ENCODE measurements around the gene CCDC54.

CCDC54 gene

DNA sequence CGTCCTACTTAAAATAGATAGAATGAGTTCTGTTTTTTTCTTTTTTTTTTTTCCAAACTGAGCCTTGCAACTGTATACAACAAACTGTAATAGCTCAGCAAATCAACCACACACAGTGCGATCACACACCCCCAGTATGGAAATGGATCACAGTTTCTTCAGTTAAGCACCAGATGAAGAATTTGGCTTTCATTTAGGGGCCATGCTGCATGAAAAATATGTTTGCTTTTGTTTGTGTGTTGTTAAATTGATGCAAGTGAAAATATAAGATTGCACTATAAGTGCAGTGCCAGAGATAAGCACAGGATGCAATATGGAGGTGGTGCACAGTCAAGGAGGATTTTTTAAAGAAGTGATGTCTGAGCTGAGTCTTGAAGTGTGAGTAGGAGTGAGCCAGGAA, 17.8 kb downstream of the CCDC54 start:
- DNase-seq, result no peak

DNA sequence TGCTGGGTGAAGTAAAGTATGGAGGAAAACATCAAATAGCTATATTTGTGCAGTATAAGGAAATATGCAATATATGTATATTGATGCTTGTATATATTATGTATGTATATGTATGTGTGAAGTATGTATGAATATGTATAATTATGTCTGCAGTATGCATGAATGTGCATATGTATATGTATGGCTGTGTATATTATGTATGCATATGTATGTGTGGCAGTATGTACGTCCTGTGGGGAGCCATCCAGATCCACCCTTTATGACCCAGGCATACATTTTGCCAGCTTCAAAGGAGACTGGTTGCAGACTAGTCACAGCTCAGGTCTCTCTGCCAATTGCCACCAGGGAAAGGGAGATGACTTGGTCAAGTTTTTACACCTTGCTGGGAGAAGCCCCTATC, 24.1 kb downstream of the CCDC54 start:
- DNase-seq, result no peak

DNA sequence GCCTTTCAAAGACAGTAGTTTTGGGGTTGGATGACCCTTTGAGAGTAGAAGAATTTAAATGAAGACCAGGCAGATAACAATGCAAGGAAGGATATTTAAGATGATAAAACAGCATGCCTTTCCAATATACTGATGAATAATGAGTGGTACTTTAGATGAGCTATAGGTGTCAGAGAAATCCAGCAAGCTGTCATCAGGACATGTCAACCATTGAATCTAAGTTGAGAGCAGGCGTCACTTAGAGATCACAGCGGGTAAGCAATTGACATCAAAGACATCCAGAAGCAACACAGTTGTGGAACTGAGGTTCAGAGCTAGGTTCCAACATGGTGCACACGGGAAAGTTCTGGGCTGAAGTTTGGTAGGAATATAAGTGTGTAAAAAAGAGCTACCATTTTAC, 25.0 kb downstream of the CCDC54 start:
- DNase-seq, result no peak

- DNase-seq, result no peak
Measured at GRCh38 chr3:107404727-107405469, 27.7 kb downstream of the CCDC54 start.

DNA sequence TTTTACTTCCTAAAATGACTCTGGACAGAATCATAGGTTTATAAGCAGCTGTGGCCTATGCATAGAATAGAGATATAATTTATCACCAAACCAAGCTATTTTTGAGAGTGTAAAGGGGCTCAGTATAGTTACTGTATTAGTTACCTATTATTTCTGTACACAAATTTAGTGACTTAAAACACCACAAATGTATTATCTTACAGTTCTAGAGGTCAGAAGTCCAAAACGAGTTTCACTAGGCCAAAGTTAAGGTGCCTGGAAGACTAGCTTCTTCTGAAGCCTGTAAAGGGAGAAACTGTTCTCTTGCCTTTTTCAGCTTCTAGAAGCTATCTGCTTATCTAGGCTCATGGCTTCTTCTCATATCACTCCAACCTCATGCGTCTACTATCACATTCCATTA, 30.1 kb downstream of the CCDC54 start:
- no peak for DNase-seq

GRCh38 chr3:107408513-107408912, 31.3 kb downstream of the CCDC54 start:
- no peak for DNase-seq

- no peak for DNase-seq
Measured at GRCh38 chr3:107409365-107409764, 32.1 kb downstream of the CCDC54 start.

DNA sequence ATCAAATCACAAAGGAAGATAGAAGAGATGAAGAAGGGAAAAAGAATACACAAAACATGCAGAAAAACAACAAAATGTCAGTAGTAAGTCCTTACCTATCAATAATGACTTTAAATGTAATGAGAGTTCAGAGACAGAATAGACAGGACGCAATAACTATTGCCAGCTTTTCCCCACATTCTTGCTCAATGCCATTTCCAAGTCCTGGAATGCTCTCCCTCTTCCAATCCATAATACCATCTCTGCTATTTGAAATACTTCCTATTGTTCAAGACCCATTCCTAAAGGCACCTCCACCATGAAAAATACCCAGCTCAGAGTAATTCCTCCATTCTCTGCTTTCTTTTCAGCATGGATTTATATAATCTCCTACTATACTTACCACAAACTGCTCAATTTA, 33.4 kb downstream of the CCDC54 start:
- DNase-seq, result no peak

GRCh38 chr3:107411056-107411455, 33.8 kb downstream of the CCDC54 start:
- no peak for DNase-seq

DNA sequence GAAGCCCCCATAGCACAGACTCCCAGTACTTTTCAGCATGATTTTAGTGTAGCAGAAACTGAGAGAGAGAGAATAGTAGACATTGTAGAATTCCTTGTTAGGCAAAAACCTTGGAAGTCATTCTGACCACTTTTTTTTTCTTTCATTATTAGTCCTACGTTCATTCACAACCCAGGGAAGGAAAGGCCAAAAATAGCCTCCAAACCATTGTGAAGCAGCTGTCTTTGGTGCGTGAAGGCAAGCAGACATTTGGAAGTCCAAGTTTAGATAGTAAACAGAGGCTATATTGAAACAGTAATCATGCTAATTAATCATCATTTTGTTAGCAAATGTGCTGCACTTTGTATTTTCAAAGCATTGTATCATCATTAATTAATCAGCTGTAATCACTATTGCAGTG, 34.5 kb downstream of the CCDC54 start:
- no peak for DNase-seq

DNA sequence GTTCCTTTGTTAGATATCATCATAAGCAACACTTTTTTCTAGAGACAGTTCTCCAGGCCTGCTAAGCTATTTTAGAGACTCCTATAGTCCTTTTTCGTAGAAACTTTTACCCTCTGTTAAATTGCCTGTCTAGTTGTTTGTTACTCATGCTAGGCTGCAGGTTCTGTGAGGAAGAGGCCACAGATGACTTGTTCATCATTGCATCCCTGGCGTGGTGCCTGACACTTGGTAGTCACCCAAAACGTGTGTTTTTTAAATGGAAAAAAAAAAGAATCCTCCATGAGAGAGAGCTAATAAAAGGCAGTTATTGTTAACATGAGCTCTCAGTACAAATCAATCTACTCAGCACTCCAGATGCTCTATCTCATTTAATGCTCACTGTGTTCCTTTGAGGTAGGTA, 35.1 kb downstream of the CCDC54 start:
- DNase-seq, result no peak

- DNase-seq, result no peak
Measured at GRCh38 chr3:107413264-107413663, 36.0 kb downstream of the CCDC54 start.

DNA sequence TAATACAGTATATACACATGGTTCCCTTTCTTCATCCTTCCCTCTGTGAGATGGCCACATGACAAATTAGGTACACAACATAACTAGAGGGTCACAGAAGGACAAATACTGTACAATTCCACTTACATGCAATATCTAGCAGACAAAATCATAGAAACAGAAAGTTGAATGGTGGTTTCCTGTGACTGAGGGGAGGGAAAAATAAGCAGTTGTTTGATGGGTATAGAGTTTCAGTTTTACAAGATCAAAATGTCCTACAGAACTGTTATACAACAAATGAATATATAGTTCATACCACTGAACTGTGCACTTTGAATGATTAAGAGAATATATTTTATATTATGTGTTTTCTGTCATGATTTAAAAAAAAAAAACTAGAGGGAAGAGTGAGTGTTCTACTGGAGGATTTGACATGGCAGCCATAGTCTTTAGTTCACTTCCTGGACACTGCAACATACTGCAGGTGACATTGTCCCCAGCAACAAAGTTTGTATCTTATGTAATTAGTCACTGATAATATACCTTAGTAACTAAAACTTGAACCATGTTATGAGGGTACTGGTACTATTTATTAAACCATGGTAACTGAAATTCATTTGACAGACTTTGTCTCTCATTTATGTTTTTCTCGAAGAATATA, 37.2 kb downstream of the CCDC54 start:
- no peak for DNase-seq

- no peak for DNase-seq
Measured at GRCh38 chr3:107416138-107416537, 38.9 kb downstream of the CCDC54 start.

- DNase-seq, result no peak
Measured at GRCh38 chr3:107416886-107417285, 39.6 kb downstream of the CCDC54 start.

DNA sequence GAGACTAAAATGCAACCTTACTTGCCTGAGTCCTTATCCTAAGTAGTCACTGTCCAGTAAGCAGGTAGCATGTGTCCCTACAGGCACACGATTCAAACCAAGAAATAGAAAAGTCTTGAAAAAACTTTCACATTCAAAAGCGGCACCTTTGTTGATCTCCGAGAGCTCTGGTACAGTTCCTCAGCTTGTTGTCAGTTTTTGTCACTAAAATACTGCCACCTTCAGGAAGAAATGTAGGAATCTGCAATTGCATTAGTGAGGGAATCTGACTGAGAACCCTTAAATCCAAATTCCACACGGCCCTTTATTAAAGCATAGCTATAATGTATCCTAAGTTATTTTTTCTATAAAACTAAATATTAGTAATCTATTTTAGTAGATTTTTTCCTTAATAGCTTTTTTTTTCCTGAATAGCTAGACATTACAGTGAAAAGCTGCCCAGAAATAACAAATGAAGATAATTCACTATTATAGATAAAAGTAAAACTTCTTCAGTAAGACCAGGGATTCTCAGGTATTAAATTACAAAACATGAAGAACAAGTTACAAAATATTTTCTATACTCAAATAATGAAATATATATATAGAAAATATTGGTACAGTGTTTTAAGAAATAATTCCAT, 44.0 kb downstream of the CCDC54 start:
- DNase-seq, result no peak

DNA sequence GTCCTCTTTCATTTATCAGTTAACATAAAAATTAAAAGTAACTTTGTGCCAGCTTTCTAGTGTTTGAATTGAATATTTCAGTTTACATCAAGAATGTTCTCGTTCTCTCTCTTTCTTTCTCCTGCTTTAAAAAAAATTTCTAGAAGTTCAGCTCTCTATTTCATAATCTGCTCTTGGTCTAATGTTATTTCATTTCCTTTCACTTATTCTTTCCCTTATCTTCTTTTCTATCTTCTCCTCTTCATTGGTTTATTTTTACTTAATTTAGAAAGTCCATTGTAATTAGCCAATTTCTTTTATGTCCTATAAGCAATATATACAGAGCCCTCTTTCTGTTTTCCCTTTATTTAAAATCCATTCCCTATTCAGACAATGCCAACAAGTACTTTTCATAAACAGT, 44.6 kb downstream of the CCDC54 start:
- DNase-seq, result no peak

DNA sequence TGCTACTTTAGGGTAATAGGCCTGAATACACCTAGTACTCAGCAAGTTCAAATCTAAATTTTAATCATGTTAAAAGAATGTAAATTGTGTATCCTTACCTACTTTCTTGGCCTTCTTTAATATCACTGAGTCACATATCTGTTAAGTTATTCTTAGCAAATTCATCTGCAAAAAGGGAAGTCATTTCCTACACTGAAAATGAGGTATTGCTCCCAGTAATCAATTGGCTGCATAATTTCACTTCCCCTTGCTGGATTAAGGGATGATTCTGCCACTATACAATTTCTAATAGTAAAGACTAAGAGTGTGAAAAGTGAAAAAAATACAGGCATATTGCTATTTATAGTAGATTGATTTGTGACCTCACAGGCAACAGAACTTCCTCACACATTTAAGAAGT, 47.8 kb downstream of the CCDC54 start:
- no peak for DNase-seq

DNA sequence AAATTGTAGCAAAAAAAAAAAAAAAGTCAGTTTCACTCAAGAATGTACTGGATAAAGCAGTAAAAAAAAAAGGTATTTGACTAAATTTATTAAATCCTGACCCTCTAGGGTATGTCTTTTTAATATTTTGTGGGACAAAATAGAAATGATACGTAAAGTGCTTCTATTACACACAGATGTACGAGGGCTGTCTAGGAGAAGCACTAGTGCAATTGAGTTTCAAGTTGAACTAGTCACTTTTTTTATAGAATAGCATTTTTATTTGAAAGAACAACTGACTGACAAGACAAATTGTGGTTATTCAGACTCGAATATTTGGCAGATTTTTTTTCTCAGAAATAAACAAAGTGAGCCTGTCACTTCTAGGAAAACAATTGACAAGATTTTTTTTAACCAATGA, 49.0 kb downstream of the CCDC54 start:
- no peak for DNase-seq

Measured in right hindlimb (tissue), 1 donor.